SKM-1 treated with dmso at 0.1 percent for 144 hours (cell line): ENCODE measurements around the gene MTLN.
"Not testable (repeated sequence)": the region's sequence is repeated elsewhere in the genome, so short reads cannot be mapped to it uniquely, and the experiment has no call there.

Source experiments
- DNase-seq: peaks from one replicate; lab custom pipeline; 2025; ENCODE audit not compliant: unreplicated experiment; lab: John Stamatoyannopoulos, UW

The MTLN gene

DNA sequence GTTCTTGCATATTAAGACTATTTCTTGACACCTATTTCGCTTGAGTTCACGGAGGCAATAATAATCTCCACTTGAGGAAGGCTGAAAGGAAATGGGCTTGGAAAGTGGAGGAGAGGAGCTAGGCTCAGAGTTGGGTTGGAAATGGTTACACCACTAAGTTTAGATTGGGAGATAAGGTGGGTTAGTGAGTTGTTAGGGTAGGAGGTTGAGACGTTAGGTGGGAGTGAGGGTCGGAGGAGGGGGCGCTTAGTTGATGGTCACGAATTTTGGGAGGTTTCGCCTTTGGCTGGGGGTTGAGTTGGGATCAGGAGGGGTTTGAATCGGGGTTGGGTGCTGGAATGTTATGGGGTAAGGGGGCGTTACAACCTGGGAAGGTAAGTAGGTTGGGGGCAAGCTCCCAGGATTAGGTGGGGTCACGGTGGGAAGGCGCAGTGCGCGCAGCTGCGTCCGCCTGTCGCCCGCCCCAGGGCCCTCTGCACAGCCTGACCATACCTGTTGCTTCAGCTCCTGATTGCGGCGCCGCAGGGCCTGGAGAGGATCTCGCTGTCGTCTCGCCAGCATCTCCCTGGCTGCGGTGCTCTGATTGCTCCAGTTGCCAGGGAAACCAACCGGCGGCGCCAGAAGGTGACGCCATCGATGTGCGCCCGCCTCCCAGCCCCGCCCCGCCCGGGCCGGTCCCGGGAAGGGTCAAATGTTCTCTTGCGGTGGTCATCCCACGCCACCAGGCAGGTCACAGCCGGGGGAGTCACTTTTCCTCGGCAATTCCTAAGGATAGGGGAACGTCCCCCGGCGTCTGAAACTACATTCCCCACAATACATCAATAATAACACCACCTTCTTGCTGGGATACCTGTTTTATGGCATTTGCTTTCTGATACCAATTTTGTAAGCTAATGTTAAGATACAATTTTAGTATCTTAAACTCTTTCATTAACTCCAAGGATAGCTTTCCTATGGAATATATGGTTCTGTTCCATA is 7.7 kb downstream of the MTLN start, which contains the start of gene NPHP1:
Gene NPHP1, minus strand, starts transcription at position 606 of the 978 bp plus-strand sequence. Its CDS starts 45 bp downstream, at position 561.
- DNase-seq, result peak; percentile 67

GRCh38 chr2:110198016-110198415 is 14.3 kb downstream of the MTLN start:
- no peak for DNase-seq

DNA sequence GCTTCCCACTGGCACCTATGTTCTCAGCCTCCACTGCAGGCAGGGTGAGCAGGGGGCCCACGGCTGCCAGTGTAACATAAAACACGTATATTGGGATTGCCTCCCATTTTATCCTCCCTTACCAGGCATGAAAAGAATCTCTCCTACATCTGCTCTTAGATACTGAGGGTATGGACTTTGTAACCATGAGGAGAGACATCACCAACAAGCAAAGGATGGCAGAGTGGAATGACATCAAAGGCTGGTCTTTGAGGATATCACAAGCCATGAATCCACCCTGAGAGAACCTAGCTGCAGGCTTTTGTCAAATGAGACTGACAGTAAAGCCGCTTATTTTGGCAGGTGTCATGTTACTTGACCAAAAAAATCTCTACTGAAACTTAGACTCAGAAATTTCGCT is 14.9 kb downstream of the MTLN start:
- no peak for DNase-seq

- DNase-seq, result not testable (repeated sequence)
Measured at GRCh38 chr2:110190169-110190568, 22.2 kb downstream of the MTLN start.

DNA sequence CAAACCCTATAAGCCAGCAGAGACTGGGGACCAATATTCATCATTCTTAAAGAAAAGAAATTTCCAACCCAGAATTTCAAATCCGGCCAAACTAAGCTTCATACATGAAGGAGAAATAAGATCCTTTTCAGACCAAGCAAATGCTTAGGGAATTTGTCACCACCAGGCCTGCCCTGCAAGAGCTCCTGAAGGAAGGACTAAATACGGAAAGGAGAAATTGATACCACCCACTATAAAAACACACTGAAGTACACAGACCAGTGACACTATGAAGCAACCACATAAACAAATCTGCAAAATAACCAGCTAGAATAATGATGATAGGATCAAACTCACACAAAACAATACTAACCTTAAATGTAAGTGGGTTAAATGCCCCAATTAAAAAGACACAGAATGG is 29.9 kb downstream of the MTLN start:
- no peak for DNase-seq

DNA sequence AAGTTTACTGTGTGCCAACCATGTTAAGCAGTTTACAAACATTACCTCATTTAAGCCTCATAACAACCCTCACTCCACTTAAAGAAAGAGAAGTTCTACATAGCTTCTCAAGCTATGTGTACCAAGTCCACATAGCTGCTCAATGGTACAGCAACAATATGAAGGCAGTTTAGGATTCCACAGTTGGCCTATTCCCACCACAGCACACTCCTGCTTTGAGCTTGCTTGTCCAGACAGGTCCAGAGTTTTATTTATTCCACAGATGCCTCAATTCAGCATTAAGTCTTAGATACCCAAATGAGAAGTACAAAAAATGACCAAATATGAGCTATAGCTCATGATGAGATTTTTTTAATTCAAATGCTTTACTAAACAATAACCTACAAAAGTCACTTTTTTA is 32.3 kb downstream of the MTLN start:
- no peak for DNase-seq

- DNase-seq, result no peak
Measured at GRCh38 chr2:110173523-110173922, 38.8 kb downstream of the MTLN start.

- DNase-seq, result no peak
Measured at GRCh38 chr2:110172506-110172905, 39.8 kb downstream of the MTLN start.

GRCh38 chr2:110170102-110170501 is 42.2 kb downstream of the MTLN start:
- DNase-seq, result no peak

DNA sequence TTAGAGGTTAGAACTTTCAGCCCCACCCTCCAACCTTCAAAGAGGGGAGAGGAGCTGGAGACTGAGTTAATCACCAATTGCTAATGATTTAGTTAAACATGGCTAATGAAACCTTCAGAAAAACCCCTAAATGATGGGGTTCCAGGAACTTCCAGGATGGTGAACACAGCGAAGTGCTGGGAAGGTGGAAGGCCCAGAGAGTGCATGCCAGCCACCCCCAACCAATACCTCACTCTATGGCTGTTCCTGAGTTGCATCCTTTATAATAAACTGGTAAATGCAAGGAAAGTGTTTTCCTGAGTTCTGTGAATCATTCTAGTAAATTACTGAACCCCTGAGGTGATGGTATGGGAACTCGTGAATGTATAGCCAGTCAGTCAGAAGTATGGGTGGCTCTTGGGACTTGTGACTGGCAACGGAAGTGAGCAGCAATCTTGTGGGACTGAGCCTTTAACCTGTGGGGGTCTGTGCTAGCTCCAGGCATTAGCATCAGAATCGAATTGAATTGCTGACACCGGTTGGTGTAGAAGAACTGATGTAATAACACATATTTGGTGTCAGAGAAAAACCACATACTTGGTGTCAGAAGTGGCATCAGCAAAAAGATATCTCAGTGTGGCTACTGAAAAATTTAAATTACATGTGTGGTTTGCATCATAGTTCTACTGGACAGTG is 44.9 kb downstream of the MTLN start:
- no peak for DNase-seq

- no peak for DNase-seq
Measured at GRCh38 chr2:110166266-110166665, 46.1 kb downstream of the MTLN start.
